ENCODE measurements around the gene MEG3.

The MEG3 gene

DNA sequence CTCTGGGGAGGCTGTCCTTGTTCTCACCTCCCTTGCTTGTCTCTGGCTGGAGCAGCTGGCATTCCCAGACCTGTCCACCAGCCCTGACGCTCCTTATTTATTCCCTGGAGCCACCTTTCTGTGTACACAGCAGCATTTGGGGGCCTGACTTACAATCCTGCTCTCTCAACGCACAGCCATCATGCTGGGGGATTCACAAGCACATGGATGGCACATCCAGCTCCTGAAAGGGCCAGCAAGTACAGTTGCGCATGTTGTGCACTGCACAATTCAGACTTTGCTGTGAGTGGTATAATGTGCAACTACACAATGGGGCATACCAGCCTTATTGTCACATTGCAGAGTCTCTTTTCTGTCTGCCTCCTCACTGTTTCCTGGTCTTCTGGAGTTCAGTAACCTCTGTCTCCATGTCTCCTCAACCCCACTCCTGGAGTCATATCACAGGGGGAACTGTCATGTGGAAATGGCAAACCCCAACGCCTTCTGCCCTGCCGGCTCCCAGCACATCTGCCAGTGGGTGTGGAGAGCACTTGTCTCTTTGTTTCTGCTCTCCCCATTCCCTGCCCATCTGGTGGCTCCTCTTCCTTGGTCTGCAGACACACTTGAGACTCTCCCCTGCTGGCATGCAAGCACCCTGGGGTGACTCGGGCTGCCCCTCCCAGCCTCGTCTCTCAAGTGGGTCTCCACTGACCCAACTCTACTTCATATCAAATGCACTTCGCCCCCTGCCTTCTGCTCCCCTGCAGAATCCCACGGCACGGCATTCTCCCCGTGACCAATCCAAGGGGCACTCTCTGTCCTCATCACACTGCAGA, 41.2 kb upstream of the MEG3 start:
- no peak overlapping the region for H3K9ac ChIP-seq
- H3K4me2 ChIP-seq: no peak overlapping the region
- H3K36me3 ChIP-seq (ENCODE audit: insufficient read depth): no peaks in the 10 kb centered on the region
- H3K79me2 ChIP-seq (ENCODE audit: insufficient read depth, low read depth): no peaks in the 10 kb centered on the region
- peaks cover 13% of the 10 kb centered on the region; the same call in 1 of the 2 replicates for H3K27me3 ChIP-seq (ENCODE audit: insufficient read depth, low read depth)
- no peak overlapping the region for H3K27ac ChIP-seq
- no peak overlapping the region for H2AFZ ChIP-seq (ENCODE audit: low read depth)
- H3K4me3 ChIP-seq (IDR thresholded peaks at IDR 0.05; ENCODE audit: insufficient read depth, low read depth, low read length): no peak overlapping the region
- H4K20me1 ChIP-seq (ENCODE audit: insufficient read depth): no peaks in the 10 kb centered on the region
- no peaks in the 10 kb centered on the region for H3K4me1 ChIP-seq (ENCODE audit: low read depth, poor library complexity, severe bottlenecking)
- TF ChIP-seq, protein P1, sequence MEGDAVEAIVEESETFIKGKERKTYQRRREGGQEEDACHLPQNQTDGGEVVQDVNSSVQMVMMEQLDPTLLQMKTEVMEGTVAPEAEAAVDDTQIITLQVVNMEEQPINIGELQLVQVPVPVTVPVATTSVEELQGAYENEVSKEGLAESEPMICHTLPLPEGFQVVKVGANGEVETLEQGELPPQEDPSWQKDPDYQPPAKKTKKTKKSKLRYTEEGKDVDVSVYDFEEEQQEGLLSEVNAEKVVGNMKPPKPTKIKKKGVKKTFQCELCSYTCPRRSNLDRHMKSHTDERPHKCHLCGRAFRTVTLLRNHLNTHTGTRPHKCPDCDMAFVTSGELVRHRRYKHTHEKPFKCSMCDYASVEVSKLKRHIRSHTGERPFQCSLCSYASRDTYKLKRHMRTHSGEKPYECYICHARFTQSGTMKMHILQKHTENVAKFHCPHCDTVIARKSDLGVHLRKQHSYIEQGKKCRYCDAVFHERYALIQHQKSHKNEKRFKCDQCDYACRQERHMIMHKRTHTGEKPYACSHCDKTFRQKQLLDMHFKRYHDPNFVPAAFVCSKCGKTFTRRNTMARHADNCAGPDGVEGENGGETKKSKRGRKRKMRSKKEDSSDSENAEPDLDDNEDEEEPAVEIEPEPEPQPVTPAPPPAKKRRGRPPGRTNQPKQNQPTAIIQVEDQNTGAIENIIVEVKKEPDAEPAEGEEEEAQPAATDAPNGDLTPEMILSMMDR (conservative IDR thresholded peaks at IDR 0.05; ENCODE audit: low read depth, low read length): no peak

DNA sequence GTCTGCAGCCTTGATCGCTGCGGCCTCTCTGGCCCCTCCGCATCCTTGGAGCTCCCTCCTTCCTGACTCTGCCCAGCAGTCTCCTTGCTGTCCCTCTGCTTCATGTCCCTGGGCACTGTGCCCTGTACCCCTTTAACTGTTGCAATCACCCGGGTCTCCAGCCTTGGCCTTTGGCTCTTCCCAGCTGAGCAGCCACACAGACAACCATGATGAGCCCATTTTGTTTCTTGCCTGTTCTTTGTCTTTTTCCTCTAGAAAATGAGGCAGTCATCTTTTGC, 40.6 kb upstream of the MEG3 start:
- no peak overlapping the region for H3K4me3 ChIP-seq (IDR thresholded peaks at IDR 0.05; ENCODE audit: insufficient read depth, low read depth, low read length)
- no peaks in the 10 kb centered on the region for H4K20me1 ChIP-seq (ENCODE audit: insufficient read depth)
- no peak overlapping the region for H3K9ac ChIP-seq
- H3K27ac ChIP-seq: no peak overlapping the region
- no peaks in the 10 kb centered on the region for H3K79me2 ChIP-seq (ENCODE audit: insufficient read depth, low read depth)
- H3K4me1 ChIP-seq (ENCODE audit: low read depth, poor library complexity, severe bottlenecking): no peaks in the 10 kb centered on the region
- peaks cover 12% of the 10 kb centered on the region; the same call in 1 of the 2 replicates for H3K27me3 ChIP-seq (ENCODE audit: insufficient read depth, low read depth)
- TF ChIP-seq, protein P1 (conservative IDR thresholded peaks at IDR 0.05; ENCODE audit: low read depth, low read length): no peak
- H2AFZ ChIP-seq (ENCODE audit: low read depth): no peak overlapping the region
- H3K4me2 ChIP-seq: no peak overlapping the region
- H3K36me3 ChIP-seq (ENCODE audit: insufficient read depth): no peaks in the 10 kb centered on the region

- TF ChIP-seq, protein P1 (conservative IDR thresholded peaks at IDR 0.05; ENCODE audit: low read depth, low read length): no peak
Measured at GRCh38 chr14:100785626-100786025, 40.3 kb upstream of the MEG3 start.

GRCh38 chr14:100786131-100786530, 39.8 kb upstream of the MEG3 start:
- H2AFZ ChIP-seq (ENCODE audit: low read depth): no peak overlapping the region
- H3K36me3 ChIP-seq (ENCODE audit: insufficient read depth): no peaks in the 10 kb centered on the region
- no peaks in the 10 kb centered on the region for H3K4me1 ChIP-seq (ENCODE audit: low read depth, poor library complexity, severe bottlenecking)
- H3K9ac ChIP-seq: no peak overlapping the region
- no peaks in the 10 kb centered on the region for H3K79me2 ChIP-seq (ENCODE audit: insufficient read depth, low read depth)
- peaks cover 6% of the 10 kb centered on the region; the same call in 1 of the 2 replicates for H3K27me3 ChIP-seq (ENCODE audit: insufficient read depth, low read depth)
- H4K20me1 ChIP-seq (ENCODE audit: insufficient read depth): no peaks in the 10 kb centered on the region
- H3K4me2 ChIP-seq: no peak overlapping the region
- no peak overlapping the region for H3K4me3 ChIP-seq (IDR thresholded peaks at IDR 0.05; ENCODE audit: insufficient read depth, low read depth, low read length)
- TF ChIP-seq, protein P1 (conservative IDR thresholded peaks at IDR 0.05; ENCODE audit: low read depth, low read length): no peak
- H3K27ac ChIP-seq: no peak overlapping the region

More at GRCh38 chr14:100785626-100786025, 40.3 kb upstream of the MEG3 start:
- H3K27ac ChIP-seq: no peak overlapping the region
- H3K9ac ChIP-seq: no peak overlapping the region
- H3K27me3 ChIP-seq (ENCODE audit: insufficient read depth, low read depth): peaks cover 8% of the 10 kb centered on the region; the same call in 1 of the 2 replicates
- no peak overlapping the region for H3K4me3 ChIP-seq (IDR thresholded peaks at IDR 0.05; ENCODE audit: insufficient read depth, low read depth, low read length)
- no peaks in the 10 kb centered on the region for H3K4me1 ChIP-seq (ENCODE audit: low read depth, poor library complexity, severe bottlenecking)
- no peaks in the 10 kb centered on the region for H3K36me3 ChIP-seq (ENCODE audit: insufficient read depth)
- H3K4me2 ChIP-seq: no peak overlapping the region
- no peak overlapping the region for H2AFZ ChIP-seq (ENCODE audit: low read depth)
- no peaks in the 10 kb centered on the region for H3K79me2 ChIP-seq (ENCODE audit: insufficient read depth, low read depth)
- no peaks in the 10 kb centered on the region for H4K20me1 ChIP-seq (ENCODE audit: insufficient read depth)
